Coronary artery (tissue), 2 donors: ENCODE measurements around the gene MYO18B.

ENCODE experiments used
- DNase-seq: peaks from one replicate; pipeline ENCODE4 v3.0.0-alpha.2; 2017; ENCODE audit warnings: low spot score
- H3K27ac ChIP-seq, 2 donors: fragments of 200-600 bp; sonication (generic); one replicate each; pipeline ENCODE4 v1.5.1; 2016 to 2019
- H3K4me3 ChIP-seq: fragments of 200-600 bp; sonication (generic); 2 replicates; pipeline ENCODE4 v1.5.1; 2016; ENCODE audit warnings: mild to moderate bottlenecking, moderate library complexity
- CTCF ChIP-seq: fragments of 200-600 bp; sonication (generic); IDR thresholded peaks from one replicate; pipeline ENCODE4 v1.5.1; 2019; ENCODE audit warnings: antibody characterized with exemption

The MYO18B gene

GRCh38 chr22:25781801-25782200, 39.8 kb downstream of the MYO18B start:
- DNase-seq, result no peak
- no peak for TF ChIP-seq CTCF
- Histone ChIP-seq H3K4me3 (no peak overlapping the region), H3K27ac (no peak overlapping the region)

- no peak for TF ChIP-seq CTCF
- Histone ChIP-seq H3K27ac (no peak overlapping the region), H3K4me3 (no peak overlapping the region)
- no peak for DNase-seq
Observed at GRCh38 chr22:25782831-25783230, 40.8 kb downstream of the MYO18B start.

DNA sequence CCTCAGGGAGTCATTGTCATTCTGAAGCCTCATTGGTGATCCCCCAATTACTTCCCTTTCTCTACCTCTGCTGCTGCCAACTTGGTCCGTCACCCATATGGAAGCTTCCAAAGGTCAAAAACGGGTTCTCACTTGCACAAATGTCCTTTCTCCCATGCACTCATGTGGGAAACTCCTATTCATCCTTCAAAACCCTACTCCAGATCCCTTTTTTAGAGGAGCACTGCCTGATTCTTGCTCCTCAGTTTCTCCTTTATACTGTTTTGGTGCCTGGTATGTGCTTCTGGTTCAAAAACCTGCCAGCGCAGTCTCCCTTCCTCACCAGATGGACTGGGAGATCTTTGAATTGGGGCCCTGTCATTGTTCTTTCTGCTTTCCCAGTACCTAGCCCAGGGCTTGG, 41.9 kb downstream of the MYO18B start:
- TF ChIP-seq CTCF, result no peak
- Histone ChIP-seq H3K27ac (no peak overlapping the region), H3K4me3 (no peak overlapping the region)
- DNase-seq, result no peak

DNA sequence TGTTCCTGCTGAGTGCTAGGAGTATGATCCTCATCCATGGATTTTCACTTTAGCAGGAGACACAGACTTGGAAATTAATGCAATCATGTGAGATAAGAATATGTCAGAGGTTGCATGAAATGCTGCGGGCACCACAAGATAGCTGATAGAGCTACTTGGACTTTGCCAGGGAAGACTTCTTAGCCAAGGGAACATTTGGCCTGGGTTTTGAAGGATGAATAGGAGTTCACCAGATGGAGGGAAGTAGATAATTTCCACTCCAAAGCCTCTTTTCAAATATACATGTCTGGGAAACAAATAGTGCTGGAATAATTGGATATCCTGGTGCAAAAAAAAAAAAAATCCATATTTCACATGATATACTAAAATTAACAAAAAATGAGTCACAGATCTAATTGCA, 44.2 kb downstream of the MYO18B start:
- no peak overlapping the region for H3K4me3 ChIP-seq
- no peak overlapping the region for H3K27ac ChIP-seq
- DNase-seq, result no peak
- TF ChIP-seq CTCF, result no peak

DNA sequence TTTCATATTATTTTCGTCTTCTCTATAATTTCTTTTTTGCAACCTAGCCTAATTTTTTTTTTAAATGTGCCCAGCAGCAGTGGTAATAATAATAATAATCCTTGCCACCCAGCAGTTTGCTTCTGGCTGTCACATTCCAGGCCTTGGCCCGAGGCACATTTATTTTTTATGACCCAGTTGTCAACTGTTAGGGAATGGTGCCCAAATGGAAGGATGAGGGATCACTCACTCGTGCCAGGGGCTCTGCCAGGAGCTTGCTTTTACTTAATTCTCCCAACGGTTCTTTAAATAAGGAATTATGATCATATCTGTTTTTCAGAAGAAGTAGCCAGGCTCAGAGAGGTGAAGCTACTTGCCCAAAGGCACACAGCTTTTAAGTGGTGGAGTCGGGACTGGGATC, 49.6 kb downstream of the MYO18B start:
- DNase-seq, result no peak
- no peak for TF ChIP-seq CTCF
- no peak overlapping the region for H3K27ac ChIP-seq
- H3K4me3 ChIP-seq, result no peak overlapping the region

DNA sequence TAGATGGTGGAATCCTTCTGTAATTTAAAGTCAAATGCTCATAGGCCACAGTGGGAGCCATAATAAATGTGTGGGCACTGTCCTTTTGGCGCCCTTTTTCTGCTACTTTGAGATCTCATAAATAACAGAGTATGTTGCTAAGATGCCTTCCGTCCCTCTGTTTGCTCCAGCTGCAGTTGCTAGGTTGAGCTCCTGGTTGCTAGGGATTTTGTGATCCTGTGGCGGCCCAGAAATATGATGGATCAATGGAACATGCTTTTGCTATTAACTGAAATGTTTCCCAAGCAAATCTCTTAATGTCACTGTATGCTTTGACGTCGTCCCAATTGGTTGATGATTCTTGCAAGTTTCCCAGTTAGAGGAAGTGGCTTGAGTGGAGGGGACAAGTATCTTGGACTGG, 53.5 kb downstream of the MYO18B start:
- Histone ChIP-seq H3K4me3 (no peak overlapping the region), H3K27ac (no peak overlapping the region)
- no peak for TF ChIP-seq CTCF
- DNase-seq, result no peak

DNA sequence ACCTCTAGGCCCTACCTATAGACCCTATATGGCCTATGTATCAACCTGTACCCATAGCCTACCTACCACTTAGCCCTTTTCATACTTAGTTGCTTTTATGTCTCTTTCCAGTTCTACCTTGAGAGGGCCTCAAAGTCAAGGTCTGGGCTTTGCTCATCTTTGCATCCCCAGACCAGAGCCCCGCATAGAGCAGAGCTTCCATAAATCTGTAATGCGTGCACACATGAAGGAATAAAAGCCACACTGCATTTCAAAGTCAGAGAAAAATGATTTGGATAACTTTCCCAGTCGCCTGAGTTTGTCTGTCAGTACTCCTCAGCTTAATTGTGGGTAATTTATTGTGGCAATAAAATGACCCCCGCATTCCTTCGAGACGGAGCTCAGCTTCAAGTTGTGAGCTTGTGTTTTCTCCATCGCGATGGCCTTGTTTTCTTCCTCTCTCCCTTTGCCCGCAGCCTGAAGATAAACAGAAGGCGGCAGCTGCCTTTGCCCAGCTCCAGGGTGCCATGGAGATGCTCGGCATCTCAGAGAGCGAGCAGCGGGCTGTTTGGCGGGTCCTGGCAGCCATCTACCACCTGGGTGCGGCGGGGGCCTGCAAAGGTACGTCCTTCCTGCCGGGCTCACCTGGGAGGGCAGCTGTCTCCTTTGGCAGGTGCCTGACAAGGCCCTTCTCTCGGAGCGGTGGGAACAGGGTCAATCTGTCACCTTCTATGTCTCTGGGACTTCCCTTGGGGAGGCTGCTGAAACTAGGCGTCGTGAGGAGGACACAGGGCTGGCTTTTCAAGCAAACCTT, 55.7 kb downstream of the MYO18B start:
- DNase-seq, result no peak
- no peak for TF ChIP-seq CTCF

More for the DNA sequence above, 55.7 kb downstream of the MYO18B start:
- H3K4me3 ChIP-seq, result no peak overlapping the region
- H3K27ac ChIP-seq, result no peak overlapping the region
